Measurements from ENCODE around the gene OR6C76. TPM values are rescaled to one million over a fixed set of nuclear protein-coding genes. Genes with fewer than 3 reads are reported as not detected.

The OR6C76 gene
- total and polyA plus RNA-seq, 2 of the 4 experiments (the other 2 are of a cell fraction) = not detected

DNA sequence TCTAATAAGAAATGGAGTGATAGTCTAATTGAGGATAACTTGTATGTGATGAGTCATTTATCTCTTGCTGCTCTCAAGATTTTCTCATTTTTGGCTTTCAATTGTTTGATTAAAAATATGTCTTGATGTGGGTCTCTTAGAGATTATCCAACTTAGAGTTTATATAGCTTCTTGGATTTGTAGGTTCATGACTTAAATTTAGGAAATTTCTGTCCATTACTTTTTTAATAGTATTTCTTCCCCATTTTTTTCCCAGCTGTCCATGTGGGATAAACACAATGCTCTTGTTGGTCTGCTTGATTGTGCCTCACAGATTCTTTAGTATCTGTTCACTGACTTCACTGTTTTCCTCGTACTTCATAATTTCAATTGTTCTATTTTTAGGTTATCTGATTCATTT, 18.2 kb upstream of the OR6C76 start:
- ChIA-PET CTCF (no interaction called here), POLR2A (ENCODE audit: unreplicated experiment) (no interaction called here)
- H3K18ac ChIP-seq (ENCODE audit: low read depth, low read length) = no peak overlapping the region
- ATAC-seq (ENCODE audit: low read depth) (no peak), DNase-seq (no peak)
- in situ Hi-C loops (cut with MboI; ENCODE audit: low sequenced_read_pairs) = no loop called here
- no peak overlapping the region for H2AFZ ChIP-seq (replicated peaks; ENCODE audit: low read length, poor library complexity)
- H3K27me3 ChIP-seq (ENCODE audit: control insufficient read depth, insufficient read depth, low read length) = no peaks in the 10 kb centered on the region
- no peak overlapping the region for H3K23ac ChIP-seq (ENCODE audit: low read depth, low read length)
- H2AK5ac ChIP-seq (ENCODE audit: low read depth, low read length) = no peak overlapping the region
- no peaks in the 10 kb centered on the region for H4K20me1 ChIP-seq (ENCODE audit: insufficient read depth, low read length)
- H2BK20ac ChIP-seq (ENCODE audit: low read depth, low read length) = no peak overlapping the region
- H4K5ac ChIP-seq (ENCODE audit: low read depth, low read length) = no peak overlapping the region
- H3K9me1 ChIP-seq (ENCODE audit: insufficient read depth, low read length) = no peaks in the 10 kb centered on the region
- BruUV-seq (replicated peaks) = no TSS peak
- H2BK15ac ChIP-seq (ENCODE audit: low read depth, low read length) = no peak overlapping the region
- H3K4ac ChIP-seq (ENCODE audit: low read depth, low read length) = no peak overlapping the region
- no peak for TF ChIP-seq SMC3 (IDR thresholded peaks at IDR 0.05; ENCODE audit: low read depth, low read length)
- no peak for TF ChIP-seq FOS (IDR thresholded peaks at IDR 0.05; ENCODE audit: low read depth, low read length)
- TF ChIP-seq, protein P1, sequence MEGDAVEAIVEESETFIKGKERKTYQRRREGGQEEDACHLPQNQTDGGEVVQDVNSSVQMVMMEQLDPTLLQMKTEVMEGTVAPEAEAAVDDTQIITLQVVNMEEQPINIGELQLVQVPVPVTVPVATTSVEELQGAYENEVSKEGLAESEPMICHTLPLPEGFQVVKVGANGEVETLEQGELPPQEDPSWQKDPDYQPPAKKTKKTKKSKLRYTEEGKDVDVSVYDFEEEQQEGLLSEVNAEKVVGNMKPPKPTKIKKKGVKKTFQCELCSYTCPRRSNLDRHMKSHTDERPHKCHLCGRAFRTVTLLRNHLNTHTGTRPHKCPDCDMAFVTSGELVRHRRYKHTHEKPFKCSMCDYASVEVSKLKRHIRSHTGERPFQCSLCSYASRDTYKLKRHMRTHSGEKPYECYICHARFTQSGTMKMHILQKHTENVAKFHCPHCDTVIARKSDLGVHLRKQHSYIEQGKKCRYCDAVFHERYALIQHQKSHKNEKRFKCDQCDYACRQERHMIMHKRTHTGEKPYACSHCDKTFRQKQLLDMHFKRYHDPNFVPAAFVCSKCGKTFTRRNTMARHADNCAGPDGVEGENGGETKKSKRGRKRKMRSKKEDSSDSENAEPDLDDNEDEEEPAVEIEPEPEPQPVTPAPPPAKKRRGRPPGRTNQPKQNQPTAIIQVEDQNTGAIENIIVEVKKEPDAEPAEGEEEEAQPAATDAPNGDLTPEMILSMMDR (conservative IDR thresholded peaks at IDR 0.05; ENCODE audit: low read depth, low read length) = no peak
- TF ChIP-seq RFX5 (IDR thresholded peaks at IDR 0.05; ENCODE audit: low read depth, low read length) = no peak
- TF ChIP-seq, protein P2, sequence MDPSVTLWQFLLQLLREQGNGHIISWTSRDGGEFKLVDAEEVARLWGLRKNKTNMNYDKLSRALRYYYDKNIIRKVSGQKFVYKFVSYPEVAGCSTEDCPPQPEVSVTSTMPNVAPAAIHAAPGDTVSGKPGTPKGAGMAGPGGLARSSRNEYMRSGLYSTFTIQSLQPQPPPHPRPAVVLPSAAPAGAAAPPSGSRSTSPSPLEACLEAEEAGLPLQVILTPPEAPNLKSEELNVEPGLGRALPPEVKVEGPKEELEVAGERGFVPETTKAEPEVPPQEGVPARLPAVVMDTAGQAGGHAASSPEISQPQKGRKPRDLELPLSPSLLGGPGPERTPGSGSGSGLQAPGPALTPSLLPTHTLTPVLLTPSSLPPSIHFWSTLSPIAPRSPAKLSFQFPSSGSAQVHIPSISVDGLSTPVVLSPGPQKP (IDR thresholded peaks at IDR 0.05; ENCODE audit: borderline replicate concordance, low read depth, low read length) = no peak
- no peak for TF ChIP-seq CEBPB (IDR thresholded peaks at IDR 0.05; ENCODE audit: low read depth, low read length)
- no peak for TF ChIP-seq BHLHE40 (IDR thresholded peaks at IDR 0.05; ENCODE audit: low read depth, low read length)
- TF ChIP-seq MAFK (IDR thresholded peaks at IDR 0.05; ENCODE audit: low read depth, low read length) = no peak
- no peak for TF ChIP-seq RAD21 (IDR thresholded peaks at IDR 0.05; ENCODE audit: low read length)
- no peak for TF ChIP-seq RCOR1 (IDR thresholded peaks at IDR 0.05; ENCODE audit: insufficient replicate concordance, low read length)
- H3K14ac ChIP-seq (replicated peaks; ENCODE audit: low read depth, low read length) = no peak overlapping the region
- H2BK120ac ChIP-seq (ENCODE audit: low read depth, low read length) = no peak overlapping the region
- no peak overlapping the region for H3K56ac ChIP-seq (ENCODE audit: extremely low read depth, insufficient read depth, low read length)
- dilution Hi-C loops (cut with HindIII; ENCODE audit: low sequenced_read_pairs, unreplicated experiment) = no loop called here
- H3K79me1 ChIP-seq (ENCODE audit: low read depth in 1 of 2, low read length in 2 of 2) = no peaks in the 10 kb centered on the region
- no peak overlapping the region for H2BK5ac ChIP-seq (ENCODE audit: low read depth, low read length, poor library complexity, severe bottlenecking)
- no peaks in the 10 kb centered on the region for H3K4me1 ChIP-seq (ENCODE audit: control insufficient read depth, insufficient read depth, low read length)
- no peak overlapping the region for H4K91ac ChIP-seq (ENCODE audit: insufficient read depth, low read depth, low read length)
- H3K4me3 ChIP-seq (ENCODE audit: insufficient read depth, low read depth, low read length) = no peak overlapping the region
- WGBS, 2 experiments (ENCODE audit: extremely low coverage in 2 of 2, insufficient read length in 1 of 2) = no CpG with 5 or more reads among the region's 1 CpG
- H3K27ac ChIP-seq (ENCODE audit: insufficient read depth, low read length) = no peak overlapping the region
- H3K36me3 ChIP-seq (ENCODE audit: control insufficient read depth, insufficient read depth, low read length) = no peaks in the 10 kb centered on the region
- H4K8ac ChIP-seq (ENCODE audit: low read depth in 2 of 2, low read length in 2 of 2) = no peak overlapping the region
- no peaks in the 10 kb centered on the region for H3K9me3 ChIP-seq (ENCODE audit: control insufficient read depth, insufficient read depth, low read length)
- no peak overlapping the region for H3K9ac ChIP-seq (ENCODE audit: low read depth, low read length)
- no peak overlapping the region for H3K4me2 ChIP-seq (ENCODE audit: low read depth, low read length)
- no peak overlapping the region for H2AK9ac ChIP-seq (replicated peaks; ENCODE audit: low read depth, low read length, poor library complexity)
- intact Hi-C loops (cut with micrococcal nuclease) = no loop called here
